CD14-positive monocyte (primary cell): ENCODE results near the gene HMCN1. TPM values are rescaled to one million over a fixed set of nuclear protein-coding genes. Genes with fewer than 3 reads are reported as not detected.

ENCODE experiments used
- DNase-seq, 3 donors: peaks; one replicate each; pipeline ENCODE4 v3.0.0-alpha.2; 2011 to 2022
- H2AFZ ChIP-seq: 2 replicates; pipeline ENCODE4 v1.6.0; 2012; ENCODE audit warnings: mild to moderate bottlenecking, low read depth, low read length, inconsistent platforms; ENCODE audit not compliant: insufficient read depth, poor library complexity, severe bottlenecking
- H3K27ac ChIP-seq, 2 donors: 1 replicate in 1 of 2; 2 replicates in 1 of 2; pipeline ENCODE4 v1.5.1; 2012 to 2013; ENCODE audit warnings: low read length in 2 of 2, control low read depth in 1 of 2, inconsistent platforms in 1 of 2, low read depth in 1 of 2, mild to moderate bottlenecking in 1 of 2
- H3K27me3 ChIP-seq, 2 donors: one replicate each; pipeline versions ENCODE4 v1.6.0 to v1.6.1; 2011 to 2013; ENCODE audit warnings: low read length in 2 of 2; ENCODE audit not compliant: control insufficient read depth in 2 of 2, insufficient read depth in 2 of 2
- H3K36me3 ChIP-seq, 2 donors: replicated peaks in 1 of 2; 1 replicate in 1 of 2; 2 replicates in 1 of 2; pipeline versions ENCODE4 v1.5.1 to v1.6.1; 2012 to 2013; ENCODE audit warnings: low read length in 2 of 2, control low read depth in 1 of 2, inconsistent platforms in 1 of 2, mild to moderate bottlenecking in 1 of 2; ENCODE audit not compliant: insufficient read depth in 2 of 2, control insufficient read depth in 1 of 2
- H3K4me1 ChIP-seq, 2 donors: 1 replicate in 1 of 2; 2 replicates in 1 of 2; pipeline versions ENCODE4 v1.5.1 to v1.6.1; 2012 to 2013; ENCODE audit warnings: low read length in 2 of 2, control low read depth in 1 of 2, inconsistent platforms in 1 of 2, mild to moderate bottlenecking in 1 of 2, moderate library complexity in 1 of 2; ENCODE audit not compliant: insufficient read depth in 2 of 2, control insufficient read depth in 1 of 2
- H3K4me2 ChIP-seq: replicated peaks from 2 replicates; pipeline ENCODE3; 2012; ENCODE audit warnings: low read length, moderate library complexity, mild to moderate bottlenecking; ENCODE audit not compliant: poor library complexity, severe bottlenecking; ENCODE audit errors: extremely low read depth
- H3K4me3 ChIP-seq, 3 experiments: fragments of 200-600 bp in 1 of 3; sonication (generic) in 1 of 3; replicated peaks in 1 of 3; 1 replicate in 2 of 3; 2 replicates in 1 of 3; pipeline ENCODE4 v1.5.1; 2011 to 2013; ENCODE audit warnings: low read length in 3 of 3, mild to moderate bottlenecking in 3 of 3, control low read depth in 2 of 3, low read depth in 2 of 3, inconsistent platforms in 1 of 3, moderate library complexity in 1 of 3
- H3K79me2 ChIP-seq: 2 replicates; pipeline ENCODE4 v1.6.0; 2012; ENCODE audit warnings: mild to moderate bottlenecking, control low read depth, inconsistent platforms, low read length, moderate library complexity; ENCODE audit not compliant: insufficient read depth
- H3K9ac ChIP-seq: 2 replicates; pipeline ENCODE4 v1.6.0; 2017; ENCODE audit warnings: low read length, mild to moderate bottlenecking; ENCODE audit not compliant: insufficient read depth, poor library complexity, severe bottlenecking
- H3K9me3 ChIP-seq, 2 donors: replicated peaks in 1 of 2; 1 replicate in 1 of 2; 2 replicates in 1 of 2; pipeline versions ENCODE4 v1.5.1 to v1.6.1; 2012 to 2013; ENCODE audit warnings: low read length in 2 of 2, control low read depth in 1 of 2; ENCODE audit not compliant: control insufficient read depth in 1 of 2, insufficient read depth in 1 of 2
- H4K20me1 ChIP-seq: 2 replicates; pipeline ENCODE4 v1.6.0; 2012; ENCODE audit warnings: mild to moderate bottlenecking, low read length, control low read depth, moderate library complexity; ENCODE audit not compliant: insufficient read depth
- H3K27ac Mint-ChIP-seq, 7 donors: one replicate each; pipeline ENCODE4 v1.8.0; 2020; ENCODE audit warnings: mild to moderate bottlenecking in 7 of 7, mixed read lengths in 7 of 7, moderate library complexity in 6 of 7, inconsistent platforms in 2 of 7
- H3K27me3 Mint-ChIP-seq, 3 donors: one replicate each; pipeline ENCODE4 v1.8.0; 2021 to 2022; ENCODE audit warnings: low read depth in 3 of 3, mild to moderate bottlenecking in 3 of 3, mixed read lengths in 3 of 3, moderate library complexity in 3 of 3, inconsistent platforms in 1 of 3
- H3K36me3 Mint-ChIP-seq, 2 donors: one replicate each; pipeline ENCODE4 v1.8.0; 2020; ENCODE audit warnings: mixed read lengths in 2 of 2, inconsistent platforms in 1 of 2, mild to moderate bottlenecking in 1 of 2
- H3K4me1 Mint-ChIP-seq: one replicate; pipeline ENCODE4 v1.8.0; 2020; ENCODE audit warnings: mild to moderate bottlenecking, mixed read lengths
- H3K4me3 Mint-ChIP-seq, 2 donors: one replicate each; pipeline ENCODE4 v1.8.0; 2020; ENCODE audit warnings: mild to moderate bottlenecking in 2 of 2, mixed read lengths in 2 of 2, moderate library complexity in 1 of 2
- H3K9me3 Mint-ChIP-seq, 7 donors: one replicate each; pipeline ENCODE4 v1.8.0; 2020 to 2022; ENCODE audit warnings: mixed read lengths in 7 of 7, mild to moderate bottlenecking in 6 of 7, moderate library complexity in 6 of 7, inconsistent platforms in 2 of 7
- CTCF ChIP-seq: fragments of 200-600 bp; IDR thresholded peaks from one replicate; pipeline ENCODE4 v1.8.0; 2022; ENCODE audit warnings: antibody characterized with exemption, mild to moderate bottlenecking
- WGBS: methylation state at CpG from one replicate; pipeline ENCODE4 v1.1.5; 2013; ENCODE audit warnings: missing lambda C conversion rate; ENCODE audit not compliant: insufficient coverage; 5-methylcytosine and 5-hydroxymethylcytosine counted together
- intact Hi-C, 2 donors: fragments of 100-400 bp; cut with micrococcal nuclease; formaldehyde crosslinking; loops; one replicate each; pipeline versions ENCODE4 v1.15.0 to v1.15.1; 2023
- polyA plus RNA-seq, 3 donors: library from polyadenylated mRNA; depleted of rRNA in 1 of 3; unstranded in 2 of 3; stranded (reverse) in 1 of 3; fragments of 300-500 nt in 2 of 3; fragments of >200 nt in 1 of 3; fragmentation: Illumina TruSeq in 2 of 3; gene quantifications; 1 replicate in 2 of 3; 2 replicates in 1 of 3; pipeline ENCODE4 v1.2.3, GENCODE V29; 2012 to 2021

The HMCN1 gene
- polyA plus RNA-seq, 3 donors: not detected

- no peaks in the 10 kb centered on the region for H3K36me3 Mint-ChIP-seq
- no peak for DNase-seq
- no peaks in the 10 kb centered on the region for H3K4me1 ChIP-seq
- H3K9ac ChIP-seq: no peak overlapping the region
- peaks cover 0 to 1% (median 0%) of the 10 kb centered on the region in 3 donors for H3K27me3 Mint-ChIP-seq
- no peaks in the 10 kb centered on the region for H3K4me1 Mint-ChIP-seq
- H3K4me3 ChIP-seq: no peak overlapping the region
- no peak overlapping the region for H3K27ac ChIP-seq
- intact Hi-C loops: no loop called here
- H3K27me3 ChIP-seq: no peaks in the 10 kb centered on the region
- no peaks in the 10 kb centered on the region for H3K79me2 ChIP-seq
- H3K27ac Mint-ChIP-seq: no peak overlapping the region
- no peak overlapping the region for H2AFZ ChIP-seq
- no peaks in the 10 kb centered on the region for H4K20me1 ChIP-seq
- no peak for TF ChIP-seq CTCF
- H3K9me3 Mint-ChIP-seq: peaks cover 0 to 6% (median 3%) of the 10 kb centered on the region in 7 donors
- H3K4me2 ChIP-seq: no peak overlapping the region
- H3K36me3 ChIP-seq: no peaks in the 10 kb centered on the region
- H3K4me3 Mint-ChIP-seq: no peak overlapping the region
- H3K9me3 ChIP-seq: no peaks in the 10 kb centered on the region
Observed at GRCh38 chr1:185880330-185880729, 146.1 kb downstream of the HMCN1 start.

- H3K27me3 Mint-ChIP-seq: peaks cover 0 to 1% (median 0%) of the 10 kb centered on the region in 3 donors
- Histone ChIP-seq H3K27me3 (no peaks in the 10 kb centered on the region), H2AFZ (no peak overlapping the region), H3K27ac (no peak overlapping the region), H3K9me3 (no peaks in the 10 kb centered on the region), H3K36me3 (no peaks in the 10 kb centered on the region), H4K20me1 (no peaks in the 10 kb centered on the region), H3K4me2 (no peak overlapping the region), H3K4me1 (no peaks in the 10 kb centered on the region), H3K79me2 (no peaks in the 10 kb centered on the region), H3K9ac (no peak overlapping the region), H3K4me3 (no peak overlapping the region)
- no peaks in the 10 kb centered on the region for H3K4me1 Mint-ChIP-seq
- intact Hi-C loops: no loop called here
- no peak overlapping the region for H3K27ac Mint-ChIP-seq
- peaks cover 0 to 6% (median 3%) of the 10 kb centered on the region in 7 donors for H3K9me3 Mint-ChIP-seq
- no peak for DNase-seq
- WGBS: 95% methylated on average over 7 of the region's 7 CpGs
- no peak overlapping the region for H3K4me3 Mint-ChIP-seq
- no peak for TF ChIP-seq CTCF
- no peaks in the 10 kb centered on the region for H3K36me3 Mint-ChIP-seq
Observed at GRCh38 chr1:185880779-185881333, 146.7 kb downstream of the HMCN1 start.
